DMS53 (cell line): ENCODE data around the gene CBLN3.
"Not testable (repeated sequence)": the region's sequence is repeated elsewhere in the genome, so short reads cannot be mapped to it uniquely, and the experiment has no call there.

Experiments used
- DNase-seq: peaks from one replicate; lab custom pipeline; 2025; lab: John Stamatoyannopoulos, UW

Gene CBLN3

GRCh38 chr14:24429395-24430142, at the start of gene CBLN3, which contains the start of gene KHNYN:
CBLN3 (minus strand) TSS chr14:24429668; CDS start chr14:24429054, 614 bp downstream.
KHNYN (plus strand) TSS chr14:24429954; CDS start chr14:24430731, 777 bp downstream.
- DNase-seq, result peak; percentile 92

GRCh38 chr14:24475261-24475660, 45.8 kb upstream of the CBLN3 start:
- no peak for DNase-seq

- DNase-seq, result no peak
Observed at GRCh38 chr14:24473211-24473610, 43.7 kb upstream of the CBLN3 start.

GRCh38 chr14:24470450-24470849, 41.0 kb upstream of the CBLN3 start:
- not testable (repeated sequence) for DNase-seq

GRCh38 chr14:24465805-24466204, 36.3 kb upstream of the CBLN3 start:
- no peak for DNase-seq

- no peak for DNase-seq
Observed at GRCh38 chr14:24465368-24465767, 35.9 kb upstream of the CBLN3 start.

GRCh38 chr14:24463884-24464785, 34.7 kb upstream of the CBLN3 start:
- no peak for DNase-seq

DNA sequence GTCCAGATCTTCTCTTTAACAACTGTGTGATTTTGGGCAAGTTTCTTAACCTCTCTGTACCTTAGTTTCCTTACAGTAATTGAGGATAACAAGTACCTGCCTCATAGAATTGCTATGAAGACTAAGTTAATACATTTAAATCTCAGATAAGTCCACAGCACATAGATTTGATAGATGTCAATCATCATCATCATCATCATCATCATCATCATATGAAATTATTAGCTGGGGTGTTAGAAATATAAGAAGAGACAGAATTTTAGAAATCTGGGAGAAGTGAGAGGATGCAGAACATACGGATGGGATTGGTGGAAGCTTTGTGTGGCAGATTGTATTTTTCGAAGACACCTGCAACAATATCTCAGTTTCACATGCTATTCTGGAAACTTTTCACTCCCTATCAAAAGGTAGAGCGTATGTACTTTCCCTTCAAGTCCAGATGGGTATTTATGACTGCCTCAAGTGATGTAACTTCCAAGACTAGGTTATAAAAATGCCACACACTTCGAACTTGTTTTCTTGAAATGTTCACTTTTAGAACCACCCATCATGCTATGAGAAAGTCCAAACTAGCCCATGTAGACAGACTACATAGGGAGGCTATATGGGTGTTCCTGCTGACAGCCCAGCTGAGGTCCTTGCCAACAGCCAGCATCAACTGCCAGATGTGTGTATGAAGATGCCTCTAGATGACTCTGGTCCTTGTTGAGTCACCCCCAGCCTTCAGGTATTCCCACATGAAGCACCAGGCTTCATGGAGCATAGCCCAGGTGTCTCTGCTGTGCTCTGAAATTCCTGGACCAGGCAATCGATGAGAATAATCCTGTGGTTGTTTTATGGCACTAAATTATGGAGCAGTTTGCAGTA, 33.8 kb upstream of the CBLN3 start:
- no peak for DNase-seq

GRCh38 chr14:24461336-24461735, 31.9 kb upstream of the CBLN3 start:
- no peak for DNase-seq

DNA sequence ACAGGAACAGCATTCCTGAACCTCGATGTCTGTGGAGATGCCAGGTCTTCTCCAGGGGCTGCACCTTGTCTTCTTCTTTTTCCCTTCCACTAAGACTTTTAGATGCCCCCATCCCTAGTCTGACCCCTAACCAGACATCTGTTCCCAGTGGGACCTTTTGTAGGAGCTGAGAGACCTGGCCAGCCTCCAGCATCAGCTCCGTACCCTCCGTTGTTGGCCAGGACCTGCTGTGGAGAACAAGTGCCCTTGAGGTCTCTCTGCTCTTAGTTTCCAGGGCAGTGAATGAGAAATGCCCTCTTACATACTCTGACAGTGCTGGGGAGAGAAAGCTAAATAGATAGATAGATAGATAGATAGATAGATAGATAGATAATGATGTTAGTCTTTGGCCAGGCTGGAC, 29.9 kb upstream of the CBLN3 start:
- no peak for DNase-seq

DNA sequence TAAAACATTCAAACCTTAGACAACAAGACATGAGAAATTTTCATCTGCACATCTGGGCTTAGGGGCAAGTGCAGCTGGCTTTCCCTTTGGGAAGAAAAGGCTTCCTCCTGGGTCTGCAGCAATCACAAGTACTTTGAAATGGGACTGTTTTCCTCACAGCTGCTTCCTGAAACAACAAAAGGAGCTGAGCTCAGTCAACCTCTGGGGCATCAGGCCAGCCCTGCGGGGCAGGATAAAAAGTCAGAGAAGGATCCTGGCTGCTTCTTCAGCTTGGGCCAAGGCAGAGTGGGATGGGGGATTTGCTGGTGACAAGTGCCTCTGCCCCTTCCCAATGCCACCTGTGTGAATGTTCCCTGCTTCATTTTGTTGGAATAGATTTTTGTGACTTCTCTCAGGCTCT, 29.3 kb upstream of the CBLN3 start:
- no peak for DNase-seq

DNA sequence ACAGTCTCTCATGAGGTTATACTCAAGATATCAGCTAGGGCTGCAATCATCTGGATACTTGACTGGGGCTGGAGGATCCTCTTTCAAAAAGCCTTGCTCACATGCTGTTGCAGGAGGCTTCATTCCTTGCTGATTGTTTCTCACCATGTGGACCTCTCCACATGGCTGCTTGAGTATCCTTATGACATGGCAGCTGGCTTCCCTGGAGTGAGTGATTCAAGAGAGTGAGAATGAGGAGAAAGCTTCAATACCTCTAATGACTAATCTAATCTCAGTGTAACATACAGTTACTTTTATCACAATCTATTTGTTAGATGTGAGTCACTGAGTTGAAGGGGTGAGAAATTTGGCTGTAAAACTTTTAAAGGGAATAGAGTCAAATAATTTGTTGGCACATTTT, 27.5 kb upstream of the CBLN3 start:
- no peak for DNase-seq

DNA sequence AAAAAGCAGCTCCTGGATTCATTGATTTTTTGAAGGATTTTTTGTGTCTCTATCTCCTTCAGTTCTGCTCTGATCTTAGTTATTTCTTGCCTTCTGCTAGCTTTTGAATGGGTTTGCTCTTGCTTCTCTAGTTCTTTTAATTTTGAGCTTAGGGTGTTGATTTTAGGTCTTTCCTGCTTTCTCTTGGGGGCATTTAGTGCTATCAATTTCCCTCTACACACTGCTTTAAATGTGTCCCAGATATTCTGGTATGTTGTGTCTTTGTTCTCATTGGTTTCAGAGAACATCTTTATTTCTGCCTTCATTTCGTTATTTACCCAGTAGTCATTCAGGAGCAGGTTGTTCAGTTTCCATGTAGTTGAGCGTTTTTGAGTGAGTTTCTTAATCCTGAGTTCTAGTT, 21.4 kb upstream of the CBLN3 start:
- DNase-seq, result not testable (repeated sequence)

- peak; percentile 16 for DNase-seq
Observed at GRCh38 chr14:24443053-24443665, 13.7 kb upstream of the CBLN3 start.

GRCh38 chr14:24442240-24443052, 13.0 kb upstream of the CBLN3 start, which contains the start of gene SDR39U1:
SDR39U1 (minus strand) TSS chr14:24442776; CDS start chr14:24442769, 7 bp downstream.
- DNase-seq, result peak; percentile 99

GRCh38 chr14:24441904-24442239, 12.4 kb upstream of the CBLN3 start:
- DNase-seq, result peak; percentile 77

GRCh38 chr14:24441485-24441884, 12.0 kb upstream of the CBLN3 start:
- DNase-seq, result no peak

GRCh38 chr14:24440606-24441399, 11.3 kb upstream of the CBLN3 start:
- no peak for DNase-seq

DNA sequence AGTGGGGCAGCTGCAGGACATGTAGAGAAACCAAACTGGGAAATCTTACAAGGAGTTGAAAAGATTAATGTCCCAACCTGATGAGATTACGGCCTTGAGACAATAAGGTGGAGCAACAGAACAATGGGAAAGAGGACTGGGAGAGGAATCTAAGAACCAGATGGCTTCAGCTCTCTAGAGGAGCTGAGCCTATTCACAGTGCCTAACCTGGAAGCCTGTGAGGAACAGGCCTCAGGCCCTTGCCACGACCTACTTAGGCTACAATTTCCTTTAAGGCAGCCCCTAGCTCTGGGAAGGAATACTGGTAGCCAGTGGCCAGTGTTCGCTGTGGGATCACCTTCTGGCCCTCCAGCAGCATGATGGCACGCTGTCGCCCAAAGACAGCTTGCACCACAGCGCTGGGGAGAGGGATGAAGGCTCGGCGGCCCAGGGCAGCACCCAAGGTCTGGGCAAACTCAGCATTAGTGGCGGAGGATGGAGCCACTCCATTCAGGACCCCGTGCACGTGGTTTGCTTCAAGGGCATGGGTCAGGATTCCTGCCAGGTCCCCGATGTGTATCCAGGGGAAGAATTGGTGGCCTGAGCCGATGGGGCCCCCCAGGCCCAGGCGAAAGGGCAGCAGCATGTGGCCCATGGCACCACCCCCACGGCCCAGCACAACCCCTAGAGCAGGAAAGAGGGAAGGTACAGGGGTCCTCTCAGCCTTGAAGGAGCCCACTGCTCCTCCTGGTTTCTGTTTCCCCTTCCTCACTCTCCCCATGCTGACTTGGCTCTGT, 10.6 kb upstream of the CBLN3 start:
- no peak for DNase-seq
